Activated CD8-positive, alpha-beta T cell treated with anti-CD3 and anti-CD28 coated beads for 36 hours (primary cell): ENCODE data around the gene ST6GALNAC5. TPM values are rescaled to one million over a fixed set of nuclear protein-coding genes. Genes with fewer than 3 reads are reported as not detected.
"Not testable (repeated sequence)": the region's sequence is repeated elsewhere in the genome, so short reads cannot be mapped to it uniquely, and the experiment has no call there.

Source experiments
- ATAC-seq: fragments of 200-7000 bp; cut with Tn5 transposase; one replicate; pipeline ENCODE4 v1.10.0; 2021; ENCODE audit warnings: mild to moderate bottlenecking, moderate library complexity
- CTCF ChIA-PET: fragments of 350-600 bp; sonication (Branson Sonifier 250); formaldehyde crosslinking; loops from one replicate; lab custom pipeline; 2021; ENCODE audit warnings: antibody characterized with exemption; lab: Charles Lee
- POLR2A ChIA-PET: fragments of 350-600 bp; sonication (Branson Sonifier 250); formaldehyde crosslinking; loops from one replicate; lab custom pipeline; 2021; ENCODE audit warnings: antibody characterized with exemption; lab: Charles Lee
- DNase-seq: peaks from one replicate; pipeline ENCODE4 v3.0.0-alpha.2; 2020
- H3K27ac Mint-ChIP-seq: one replicate; pipeline ENCODE4 v1.8.0; 2021; ENCODE audit warnings: mild to moderate bottlenecking, mixed read lengths
- H3K27me3 Mint-ChIP-seq: one replicate; pipeline ENCODE4 v1.8.0; 2021; ENCODE audit warnings: mixed read lengths
- H3K36me3 Mint-ChIP-seq: one replicate; pipeline ENCODE4 v1.8.0; 2021; ENCODE audit warnings: low read depth, mixed read lengths
- H3K4me1 Mint-ChIP-seq: one replicate; pipeline ENCODE4 v1.8.0; 2021; ENCODE audit warnings: low read depth, mixed read lengths
- H3K4me3 Mint-ChIP-seq: one replicate; pipeline ENCODE4 v1.8.0; 2021; ENCODE audit warnings: mild to moderate bottlenecking, moderate library complexity, mixed read lengths
- H3K9me3 Mint-ChIP-seq: one replicate; pipeline ENCODE4 v1.8.0; 2021; ENCODE audit warnings: mixed read lengths
- intact Hi-C: fragments of 100-400 bp; cut with micrococcal nuclease; formaldehyde crosslinking; loops from one replicate; pipeline ENCODE4 v1.10.0; 2022
- total RNA-seq, 2 experiments: library from RNA; stranded (reverse); gene quantifications; one replicate each; pipeline ENCODE4 v1.2.3, GENCODE V29; 2021
- TF ChIP-seq, protein P1 (sequence below): fragments of 200-600 bp; IDR thresholded peaks from one replicate; pipeline ENCODE4 v1.8.0; 2022; ENCODE audit warnings: antibody characterized with exemption, mild to moderate bottlenecking

Gene ST6GALNAC5
- total RNA-seq, 2 experiments from 2014 or later = not detected

DNA sequence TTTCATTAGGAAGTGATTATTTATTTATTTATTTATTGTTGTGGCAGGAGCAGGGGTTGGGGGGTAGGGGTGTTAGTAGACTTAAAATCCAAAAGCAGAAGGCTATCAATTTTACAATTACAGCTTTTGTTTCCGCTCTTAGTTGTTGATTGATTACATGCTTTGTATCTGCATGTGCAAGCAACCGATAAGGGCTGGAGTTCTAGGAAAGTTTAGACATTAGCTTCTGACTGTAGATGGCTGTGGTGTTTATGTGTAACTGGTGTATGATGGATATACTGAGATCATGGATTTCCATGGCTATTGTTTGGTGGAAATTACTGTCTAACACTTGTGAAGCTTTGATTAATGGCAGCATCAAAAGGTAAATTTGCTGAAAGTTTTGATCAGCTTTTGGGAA lies 2.8 kb downstream of the ST6GALNAC5 start:
- ChIA-PET POLR2A (interaction anchor here (0.6 kb wide), 1 partner anchor 888 kb away, joined by 3 read pairs; no protein-coding TSS in a partner anchor), CTCF (no interaction called here)
- ATAC-seq (no peak), DNase-seq (no peak)
- intact Hi-C loops = no loop called here
- H3K4me1 Mint-ChIP-seq = peaks cover 10% of the 10 kb centered on the region
- H3K4me3 Mint-ChIP-seq = no peak overlapping the region
- TF ChIP-seq, protein P1, sequence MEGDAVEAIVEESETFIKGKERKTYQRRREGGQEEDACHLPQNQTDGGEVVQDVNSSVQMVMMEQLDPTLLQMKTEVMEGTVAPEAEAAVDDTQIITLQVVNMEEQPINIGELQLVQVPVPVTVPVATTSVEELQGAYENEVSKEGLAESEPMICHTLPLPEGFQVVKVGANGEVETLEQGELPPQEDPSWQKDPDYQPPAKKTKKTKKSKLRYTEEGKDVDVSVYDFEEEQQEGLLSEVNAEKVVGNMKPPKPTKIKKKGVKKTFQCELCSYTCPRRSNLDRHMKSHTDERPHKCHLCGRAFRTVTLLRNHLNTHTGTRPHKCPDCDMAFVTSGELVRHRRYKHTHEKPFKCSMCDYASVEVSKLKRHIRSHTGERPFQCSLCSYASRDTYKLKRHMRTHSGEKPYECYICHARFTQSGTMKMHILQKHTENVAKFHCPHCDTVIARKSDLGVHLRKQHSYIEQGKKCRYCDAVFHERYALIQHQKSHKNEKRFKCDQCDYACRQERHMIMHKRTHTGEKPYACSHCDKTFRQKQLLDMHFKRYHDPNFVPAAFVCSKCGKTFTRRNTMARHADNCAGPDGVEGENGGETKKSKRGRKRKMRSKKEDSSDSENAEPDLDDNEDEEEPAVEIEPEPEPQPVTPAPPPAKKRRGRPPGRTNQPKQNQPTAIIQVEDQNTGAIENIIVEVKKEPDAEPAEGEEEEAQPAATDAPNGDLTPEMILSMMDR = no peak
- no peak overlapping the region for H3K27ac Mint-ChIP-seq
- no peaks in the 10 kb centered on the region for H3K9me3 Mint-ChIP-seq
- H3K36me3 Mint-ChIP-seq = no peaks in the 10 kb centered on the region
- peaks cover 53% of the 10 kb centered on the region for H3K27me3 Mint-ChIP-seq

DNA sequence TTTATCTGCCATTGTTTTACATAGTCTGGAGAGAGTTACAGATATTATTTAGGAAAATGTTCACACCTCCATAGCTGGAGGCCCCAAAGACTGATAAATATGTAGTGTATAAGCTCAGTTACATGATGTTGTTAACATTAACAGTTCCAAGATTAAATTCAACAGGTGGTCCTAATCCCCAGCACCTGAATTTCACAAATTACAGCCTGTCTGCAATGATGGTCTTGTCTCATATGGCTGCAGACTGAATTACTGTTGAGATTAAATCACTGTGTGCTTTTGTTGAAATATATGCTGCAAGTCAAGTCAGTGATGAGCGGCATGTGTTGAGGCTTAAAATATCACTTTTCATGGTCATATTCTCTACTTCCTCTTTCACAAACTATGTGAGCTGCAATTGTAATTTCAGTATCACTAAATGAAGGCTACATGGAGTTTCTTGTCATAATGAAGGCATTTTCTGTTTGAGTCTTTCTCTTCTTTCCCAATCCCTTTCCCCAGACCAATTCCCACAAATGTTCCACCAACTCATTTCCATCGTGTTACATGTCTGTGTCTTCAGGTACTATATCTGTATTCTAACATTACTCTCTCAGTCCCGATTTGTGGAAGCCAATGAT lies 4.2 kb downstream of the ST6GALNAC5 start:
- POLR2A ChIA-PET = no interaction called here
- TF ChIP-seq, protein P1 = no peak
- H3K36me3 Mint-ChIP-seq = no peaks in the 10 kb centered on the region
- H3K27me3 Mint-ChIP-seq = peaks cover 42% of the 10 kb centered on the region
- H3K4me1 Mint-ChIP-seq = peaks cover 10% of the 10 kb centered on the region
- H3K9me3 Mint-ChIP-seq = no peaks in the 10 kb centered on the region
- intact Hi-C loops = no loop called here
- DNase-seq = no peak
- CTCF ChIA-PET = no interaction called here
- no peak for ATAC-seq
- no peak overlapping the region for H3K27ac Mint-ChIP-seq
- H3K4me3 Mint-ChIP-seq = no peak overlapping the region

DNA sequence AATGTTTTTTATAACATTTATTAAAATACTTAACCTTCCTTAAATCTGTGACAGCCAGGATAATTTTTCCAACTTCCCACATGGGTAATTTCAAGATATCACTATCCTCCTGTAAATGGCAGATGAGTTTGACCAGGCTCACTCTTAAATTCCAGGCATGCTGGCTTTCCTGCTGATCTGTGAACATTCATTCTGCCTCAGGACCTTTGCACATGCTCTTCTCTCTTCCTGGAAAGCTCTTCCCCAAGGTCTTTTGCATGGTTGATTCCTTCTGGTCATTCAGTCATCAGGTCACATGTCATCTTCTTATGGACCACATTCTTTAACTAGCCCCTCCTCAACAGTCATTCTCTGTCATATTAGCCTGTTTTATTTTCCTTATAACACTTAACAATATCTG lies 5.7 kb downstream of the ST6GALNAC5 start:
- H3K36me3 Mint-ChIP-seq = no peaks in the 10 kb centered on the region
- H3K27me3 Mint-ChIP-seq = peaks cover 31% of the 10 kb centered on the region
- ATAC-seq (no peak), DNase-seq (no peak)
- no peaks in the 10 kb centered on the region for H3K9me3 Mint-ChIP-seq
- ChIA-PET POLR2A (no interaction called here), CTCF (no interaction called here)
- TF ChIP-seq, protein P1 = no peak
- H3K4me1 Mint-ChIP-seq = peaks cover 2% of the 10 kb centered on the region
- no peak overlapping the region for H3K4me3 Mint-ChIP-seq
- intact Hi-C loops = no loop called here
- no peak overlapping the region for H3K27ac Mint-ChIP-seq

DNA sequence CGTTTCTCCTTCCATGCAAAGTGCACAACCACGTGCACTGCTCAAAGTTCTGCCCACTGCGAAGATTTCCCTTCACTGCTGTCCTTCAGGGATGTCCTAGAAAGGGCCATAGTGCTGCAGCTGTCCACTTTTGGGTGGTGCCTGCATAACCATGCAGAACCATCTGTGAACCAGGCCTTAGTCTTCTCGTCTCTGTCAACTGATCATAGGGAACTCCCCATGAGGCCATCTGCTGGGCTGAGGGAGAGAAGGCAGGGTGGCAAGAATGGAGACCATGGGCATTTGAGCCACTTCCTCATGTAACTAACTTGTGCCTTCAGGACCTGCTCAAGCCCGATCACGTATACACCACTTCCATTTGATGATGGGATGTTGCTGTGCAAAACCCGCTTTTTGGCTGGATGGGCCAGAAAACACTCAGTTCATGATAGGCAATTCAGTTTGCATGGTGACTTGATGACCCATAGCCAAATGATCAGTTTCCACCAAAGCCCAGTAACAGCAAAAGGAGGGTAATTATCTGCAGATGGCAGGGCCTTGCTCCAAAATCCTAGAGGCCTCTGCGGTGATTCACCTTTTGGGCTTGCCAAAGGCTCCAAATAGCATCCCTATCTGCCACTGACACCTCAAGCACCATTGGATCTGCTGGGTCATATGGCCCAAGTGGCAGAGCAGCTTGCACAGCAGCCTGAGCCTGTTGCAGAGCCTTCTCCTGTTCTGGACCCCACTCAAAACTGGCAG lies 9.5 kb downstream of the ST6GALNAC5 start:
- TF ChIP-seq, protein P1 = no peak
- no peak overlapping the region for H3K4me3 Mint-ChIP-seq
- ATAC-seq (no peak), DNase-seq (no peak)
- POLR2A ChIA-PET = no interaction called here
- H3K36me3 Mint-ChIP-seq = no peaks in the 10 kb centered on the region
- CTCF ChIA-PET = no interaction called here
- H3K27me3 Mint-ChIP-seq = peaks cover 6% of the 10 kb centered on the region
- intact Hi-C loops = no loop called here
- H3K9me3 Mint-ChIP-seq = no peaks in the 10 kb centered on the region
- H3K27ac Mint-ChIP-seq = no peak overlapping the region
- H3K4me1 Mint-ChIP-seq = no peaks in the 10 kb centered on the region

DNA sequence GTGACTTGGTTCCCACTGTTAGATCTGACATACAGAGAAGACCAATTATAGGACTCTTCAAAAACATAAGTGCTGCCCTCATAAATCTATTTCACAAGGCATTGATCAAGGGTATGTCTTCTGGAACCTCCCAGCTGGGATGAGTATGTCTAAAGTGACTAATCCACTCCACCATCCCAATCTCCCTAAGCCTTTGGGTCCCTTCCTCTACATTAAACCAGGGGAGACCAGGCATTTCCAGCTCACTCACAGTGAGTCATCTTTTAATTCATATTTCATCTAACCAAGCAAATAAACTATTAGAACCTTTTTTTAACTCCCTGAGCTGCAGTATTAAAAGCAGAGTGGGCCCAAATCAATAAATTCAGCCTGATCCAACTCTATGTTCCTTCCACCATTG lies 11.7 kb downstream of the ST6GALNAC5 start:
- POLR2A ChIA-PET, H3K9me3 Mint-ChIP-seq, H3K27ac Mint-ChIP-seq, intact Hi-C loops, ATAC-seq, H3K27me3 Mint-ChIP-seq, H3K4me1 Mint-ChIP-seq, H3K36me3 Mint-ChIP-seq, CTCF ChIA-PET, H3K4me3 Mint-ChIP-seq, DNase-seq: not testable (repeated sequence)
